VCaP (cell line): ENCODE data around the gene USP28.

Experiments
- H3K27ac ChIP-seq: fragments of 450-650 bp; 2 replicates; pipeline ENCODE4 v1.5.1; 2017
- TF ChIP-seq, protein P1 (sequence below): fragments of 450-650 bp; conservative IDR thresholded peaks from 2 replicates; pipeline ENCODE4 v1.5.1; 2017; ENCODE audit warnings: mild to moderate bottlenecking, moderate library complexity

The USP28 gene

GRCh38 chr11:113782134-113782533, 93.2 kb downstream of the USP28 start:
- H3K27ac ChIP-seq = peak overlapping the region; percentile 94
- TF ChIP-seq, protein P1, sequence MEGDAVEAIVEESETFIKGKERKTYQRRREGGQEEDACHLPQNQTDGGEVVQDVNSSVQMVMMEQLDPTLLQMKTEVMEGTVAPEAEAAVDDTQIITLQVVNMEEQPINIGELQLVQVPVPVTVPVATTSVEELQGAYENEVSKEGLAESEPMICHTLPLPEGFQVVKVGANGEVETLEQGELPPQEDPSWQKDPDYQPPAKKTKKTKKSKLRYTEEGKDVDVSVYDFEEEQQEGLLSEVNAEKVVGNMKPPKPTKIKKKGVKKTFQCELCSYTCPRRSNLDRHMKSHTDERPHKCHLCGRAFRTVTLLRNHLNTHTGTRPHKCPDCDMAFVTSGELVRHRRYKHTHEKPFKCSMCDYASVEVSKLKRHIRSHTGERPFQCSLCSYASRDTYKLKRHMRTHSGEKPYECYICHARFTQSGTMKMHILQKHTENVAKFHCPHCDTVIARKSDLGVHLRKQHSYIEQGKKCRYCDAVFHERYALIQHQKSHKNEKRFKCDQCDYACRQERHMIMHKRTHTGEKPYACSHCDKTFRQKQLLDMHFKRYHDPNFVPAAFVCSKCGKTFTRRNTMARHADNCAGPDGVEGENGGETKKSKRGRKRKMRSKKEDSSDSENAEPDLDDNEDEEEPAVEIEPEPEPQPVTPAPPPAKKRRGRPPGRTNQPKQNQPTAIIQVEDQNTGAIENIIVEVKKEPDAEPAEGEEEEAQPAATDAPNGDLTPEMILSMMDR = no peak

DNA sequence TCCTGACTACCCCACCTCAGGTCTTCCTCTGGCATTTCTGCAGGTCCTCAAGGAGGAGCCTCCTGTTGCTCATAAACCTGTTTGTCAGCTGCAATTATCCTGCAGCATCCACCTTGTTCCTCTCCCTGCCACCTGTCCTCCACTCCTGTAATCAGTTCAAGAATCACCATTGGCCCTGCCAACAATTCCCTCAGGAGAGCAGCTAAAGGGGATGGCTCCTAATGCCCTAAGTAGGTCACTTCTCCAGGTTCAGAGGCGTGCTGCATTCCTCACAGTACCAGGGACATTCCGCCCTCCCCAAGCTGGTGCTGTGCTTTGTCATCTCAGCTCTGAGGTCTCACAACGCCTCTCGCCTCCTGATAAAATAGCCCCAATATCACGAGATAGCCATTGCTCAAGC, 93.7 kb downstream of the USP28 start:
- H3K27ac ChIP-seq = peak overlapping the region; percentile 94
- TF ChIP-seq, protein P1 = no peak

DNA sequence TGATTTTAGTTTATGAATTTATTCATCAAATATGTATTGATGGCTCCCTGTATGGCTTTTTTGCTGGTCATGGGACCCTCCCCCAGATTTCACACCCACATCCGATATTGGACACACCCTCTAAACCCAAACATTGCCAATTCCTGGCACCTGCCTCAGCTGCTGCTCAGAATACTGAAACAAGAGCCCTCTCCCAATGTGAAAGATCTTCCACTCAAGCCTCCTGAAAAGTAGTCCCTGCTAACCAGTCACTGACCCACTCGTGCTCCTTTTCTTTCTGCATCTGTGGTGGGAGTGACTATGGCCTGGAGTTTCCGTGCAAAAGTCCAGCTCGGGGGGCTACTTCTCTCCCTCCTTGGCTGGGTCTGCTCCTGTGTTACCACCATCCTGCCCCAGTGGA, 95.9 kb downstream of the USP28 start, which contains the start of gene CLDN25:
Gene CLDN25, plus strand, starts transcription at position 301 of the 400 bp plus-strand sequence. Its CDS starts 0 bp downstream, at position 301.
- H3K27ac ChIP-seq = peak within 1 kb of the TSS; percentile 94
- TF ChIP-seq, protein P1 = no peak

GRCh38 chr11:113778111-113778910, 97.1 kb downstream of the USP28 start:
- peak overlapping the region; percentile 47 for H3K27ac ChIP-seq
- TF ChIP-seq, protein P1 = peak; percentile 18; the same call in 1 of the 2 replicates

DNA sequence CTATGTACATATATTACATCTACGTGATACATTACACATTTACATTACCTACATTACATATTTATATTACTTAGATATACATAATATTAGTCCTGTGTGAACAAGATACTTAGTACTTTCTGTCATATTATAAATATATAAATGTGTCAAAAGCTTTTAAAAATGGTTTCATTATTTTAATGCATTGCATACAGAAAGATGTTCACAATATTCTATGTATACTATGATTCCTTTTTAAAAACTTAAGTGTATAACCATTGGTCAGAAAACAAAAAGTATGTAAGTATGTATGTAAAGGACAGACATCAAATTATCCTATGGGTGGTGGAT, 101.2 kb downstream of the USP28 start:
- TF ChIP-seq, protein P1 = no peak; the same call in none of the 2 replicates
- H3K27ac ChIP-seq = peak overlapping the region; percentile 82

DNA sequence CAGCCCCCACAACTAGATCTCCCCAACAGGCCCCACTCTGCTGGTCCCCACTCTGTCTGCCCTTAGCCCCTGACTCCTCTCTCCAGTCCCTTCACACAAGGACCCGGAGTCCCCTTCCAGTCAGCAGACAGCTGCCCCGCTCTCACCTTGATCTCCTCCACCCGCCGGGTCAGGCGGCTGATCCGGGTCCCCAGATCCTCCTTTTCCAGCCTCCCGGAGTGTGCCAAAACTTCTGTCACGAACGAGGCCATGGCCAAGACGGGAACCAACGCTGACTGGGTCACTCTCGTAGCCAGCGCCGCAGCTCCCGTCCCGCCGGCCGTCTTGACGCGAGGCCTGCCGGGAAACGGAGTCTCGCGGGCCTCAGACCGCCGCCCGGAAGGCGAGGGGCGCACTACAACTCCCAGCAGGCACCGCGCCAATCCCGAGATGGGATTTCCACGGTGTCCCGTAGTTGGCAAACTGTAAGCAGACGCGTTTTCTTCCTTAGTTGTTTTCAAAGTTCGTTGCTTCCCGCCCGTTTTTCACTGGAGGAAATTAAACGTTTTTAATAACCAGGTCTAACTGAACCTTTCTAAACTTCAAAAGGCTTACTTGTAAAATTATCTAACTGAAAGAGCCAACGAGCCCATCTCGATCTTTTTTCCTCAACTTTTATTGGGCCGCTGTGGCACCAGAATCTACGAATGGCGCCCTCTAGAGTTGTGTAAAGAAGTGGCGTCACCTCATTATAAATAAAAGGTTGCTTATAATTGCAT, 101.8 kb downstream of the USP28 start, which contains the start of gene ZW10:
Gene ZW10, minus strand, starts transcription at position 277 of the 758 bp plus-strand sequence. Its CDS starts 26 bp downstream, at position 251.
- TF ChIP-seq, protein P1 = peak; percentile 96
- peak within 1 kb of the TSS; percentile 82 for H3K27ac ChIP-seq

GRCh38 chr11:113773092-113773415, 102.3 kb downstream of the USP28 start:
- TF ChIP-seq, protein P1 = no peak
- peak overlapping the region; percentile 82 for H3K27ac ChIP-seq
